PC-3 (cell line): ENCODE results near the gene TOP3A. TPM values are rescaled to one million over a fixed set of nuclear protein-coding genes. Genes with fewer than 3 reads are reported as not detected.
A peak's percentile ranks its signal among the peaks of the same experiment; 100 is the strongest.
"Not testable (repeated sequence)": the region's sequence is repeated elsewhere in the genome, so short reads cannot be mapped to it uniquely, and the experiment has no call there.

ENCODE experiments used
- ATAC-seq: fragments of 200-7000 bp; cut with Tn5 transposase; 2 replicates; pipeline ENCODE4 v1.9.1; 2020; ENCODE audit warnings: mild to moderate bottlenecking, moderate library complexity
- BruUV-seq: library from RNA; stranded (reverse); fragments of 400-500 nt; replicated peaks from 2 replicates; lab custom pipeline; 2021; lab: Mats Ljungman, UMichigan
- CTCF ChIA-PET: fragments of 300-600 bp; sonication (Branson Sonifier 250); formaldehyde crosslinking; loops from one replicate; lab custom pipeline; 2022; ENCODE audit warnings: antibody characterized with exemption; lab: Charles Lee
- POLR2A ChIA-PET: fragments of 300-600 bp; sonication (Branson Sonifier 250); formaldehyde crosslinking; loops from one replicate; lab custom pipeline; 2022; ENCODE audit warnings: antibody characterized with exemption; ENCODE audit not compliant: unreplicated experiment; lab: Charles Lee
- DNase-seq: peaks from one replicate; pipeline ENCODE4 v3.0.0-alpha.2; 2015
- H2AFZ ChIP-seq: fragments of 300-600 bp; sonication (generic); 2 replicates; pipeline ENCODE4 v1.6.0; 2016; ENCODE audit warnings: antibody characterized with exemption, low read length
- H3F3A ChIP-seq: fragments of 300-600 bp; sonication (generic); one replicate; pipeline ENCODE4 v1.6.0; 2017; ENCODE audit warnings: antibody characterized with exemption, low read length, control low read depth, mild to moderate bottlenecking; ENCODE audit not compliant: unreplicated experiment
- H3K27ac ChIP-seq: fragments of 300-600 bp; sonication (generic); 2 replicates; pipeline ENCODE4 v1.5.1; 2016; ENCODE audit warnings: mild to moderate bottlenecking, low read length
- H3K27me3 ChIP-seq: fragments of 300-600 bp; sonication (generic); 2 replicates; pipeline ENCODE4 v1.6.1; 2016; ENCODE audit warnings: low read length, mixed read lengths
- H3K36me3 ChIP-seq: fragments of 300-600 bp; sonication (generic); 2 replicates; pipeline ENCODE4 v1.6.1; 2016; ENCODE audit warnings: low read depth, mixed run types, low read length, mixed read lengths
- H3K4me1 ChIP-seq: fragments of 300-600 bp; sonication (generic); 2 replicates; pipeline ENCODE4 v1.5.1; 2016; ENCODE audit warnings: low read length; ENCODE audit not compliant: insufficient read depth
- H3K4me2 ChIP-seq: fragments of 300-600 bp; sonication (generic); 2 replicates; pipeline ENCODE4 v1.6.0; 2016; ENCODE audit warnings: low read length
- H3K4me3 ChIP-seq: fragments of 300-600 bp; sonication (generic); 2 replicates; pipeline ENCODE4 v1.5.1; 2016; ENCODE audit warnings: mild to moderate bottlenecking, low read length, mixed read lengths
- H3K79me2 ChIP-seq: fragments of 300-600 bp; sonication (generic); 2 replicates; pipeline ENCODE4 v1.6.1; 2017; ENCODE audit warnings: low read length, mixed read lengths
- H3K9ac ChIP-seq: fragments of 300-600 bp; sonication (generic); 2 replicates; pipeline ENCODE4 v1.6.0; 2016; ENCODE audit warnings: mild to moderate bottlenecking, low read length
- H3K9me2 ChIP-seq: fragments of 300-600 bp; sonication (generic); replicated peaks from 2 replicates; pipeline ENCODE4 v1.6.1; 2016; ENCODE audit warnings: mixed run types, low read length, mixed read lengths
- H3K9me3 ChIP-seq: fragments of 300-600 bp; sonication (generic); 2 replicates; pipeline ENCODE4 v1.6.1; 2016; ENCODE audit warnings: low read length, mixed read lengths
- H4K20me1 ChIP-seq: fragments of 300-600 bp; sonication (generic); 2 replicates; pipeline ENCODE4 v1.6.1; 2016; ENCODE audit warnings: low read length, mixed read lengths
- CTCF ChIP-seq: fragments of 300-600 bp; sonication (generic); conservative IDR thresholded peaks from 2 replicates; pipeline ENCODE4 v1.5.1; 2017; ENCODE audit warnings: antibody characterized with exemption, low read depth, mild to moderate bottlenecking, low read length
- EZH2 ChIP-seq: fragments of 300-600 bp; sonication (generic); IDR thresholded peaks from one replicate; pipeline ENCODE4 v1.6.1; 2017; ENCODE audit warnings: antibody characterized with exemption, mild to moderate bottlenecking, low read length; ENCODE audit not compliant: unreplicated experiment
- EZH2phosphoT487 ChIP-seq: fragments of 300-600 bp; sonication (generic); IDR thresholded peaks from 2 replicates; pipeline ENCODE4 v1.6.1; 2018; ENCODE audit warnings: mild to moderate bottlenecking, antibody characterized with exemption, low read length, borderline replicate concordance
- intact Hi-C: fragments of 100-400 bp; cut with micrococcal nuclease; formaldehyde crosslinking; loops from 2 replicates; pipeline ENCODE4 v1.9.0; 2023
- total RNA-seq: library from RNA; depleted of rRNA; stranded (reverse); fragments of >200 nt; gene quantifications from 2 replicates; pipeline ENCODE4 v1.2.3, GENCODE V29; 2014

TOP3A gene
- total RNA-seq, 1 experiment from 2014 or later: 46.8 TPM

- H3K4me1 ChIP-seq: peaks cover 16% of the 10 kb centered on the region; the same call in 1 of the 2 replicates
- peaks cover 45% of the 10 kb centered on the region for H3K36me3 ChIP-seq
- intact Hi-C loops: no loop called here
- H3K27ac ChIP-seq: no peak overlapping the region
- no peak overlapping the region for H2AFZ ChIP-seq
- H3F3A ChIP-seq: no peaks in the 10 kb centered on the region
- no peak overlapping the region for H3K9ac ChIP-seq
- no peak for TF ChIP-seq EZH2phosphoT487
- no peak for TF ChIP-seq EZH2
- TF ChIP-seq CTCF: no peak
- H3K27me3 ChIP-seq: no peaks in the 10 kb centered on the region
- H3K4me3 ChIP-seq: no peak overlapping the region
- H3K9me3 ChIP-seq: no peaks in the 10 kb centered on the region
- BruUV-seq: no TSS peak
- POLR2A ChIA-PET: no interaction called here
- ATAC-seq (no peak), DNase-seq (no peak)
- no peaks in the 10 kb centered on the region for H3K9me2 ChIP-seq
- CTCF ChIA-PET: no interaction called here
- H4K20me1 ChIP-seq: no peaks in the 10 kb centered on the region
- no peak overlapping the region for H3K4me2 ChIP-seq
- H3K79me2 ChIP-seq: peaks cover 44% of the 10 kb centered on the region
Measured at GRCh38 chr17:18309202-18309601, 5.6 kb downstream of the TOP3A start.

- POLR2A ChIA-PET, H3K4me2 ChIP-seq, H4K20me1 ChIP-seq, CTCF ChIA-PET, H3F3A ChIP-seq, H3K9ac ChIP-seq, H2AFZ ChIP-seq, H3K4me3 ChIP-seq, H3K27ac ChIP-seq, H3K27me3 ChIP-seq, ATAC-seq, DNase-seq, H3K9me2 ChIP-seq, H3K79me2 ChIP-seq, BruUV-seq, intact Hi-C loops, H3K9me3 ChIP-seq: not testable (repeated sequence)
- peaks cover 55% of the 10 kb centered on the region for H3K36me3 ChIP-seq
- H3K4me1 ChIP-seq: peaks cover 10% of the 10 kb centered on the region; the same call in 1 of the 2 replicates
Measured at GRCh38 chr17:18303206-18303605, 11.6 kb downstream of the TOP3A start.

GRCh38 chr17:18300725-18301480, 13.9 kb downstream of the TOP3A start:
- TF ChIP-seq EZH2phosphoT487 (no peak), EZH2 (no peak), CTCF (no peak)
- peak overlapping the region; percentile 58 for H3K27ac ChIP-seq
- H3K9ac ChIP-seq: no peak overlapping the region
- DNase-seq (no peak), ATAC-seq (peak; percentile 74)
- no peaks in the 10 kb centered on the region for H3K27me3 ChIP-seq
- no peaks in the 10 kb centered on the region for H3K9me3 ChIP-seq
- intact Hi-C loops: no loop called here
- no peaks in the 10 kb centered on the region for H3K79me2 ChIP-seq
- ChIA-PET CTCF (no interaction called here), POLR2A (no interaction called here)
- no peak overlapping the region for H3K4me2 ChIP-seq
- no peak overlapping the region for H3K4me3 ChIP-seq
- H3F3A ChIP-seq: no peaks in the 10 kb centered on the region
- no peaks in the 10 kb centered on the region for H3K9me2 ChIP-seq
- H3K36me3 ChIP-seq: peaks cover 46% of the 10 kb centered on the region
- peaks cover 10% of the 10 kb centered on the region; the same call in 1 of the 2 replicates for H3K4me1 ChIP-seq
- H4K20me1 ChIP-seq: no peaks in the 10 kb centered on the region
- no TSS peak for BruUV-seq
- no peak overlapping the region for H2AFZ ChIP-seq

- POLR2A ChIA-PET, ATAC-seq, H3K4me3 ChIP-seq, CTCF ChIA-PET, BruUV-seq, H3F3A ChIP-seq, DNase-seq, H3K9me2 ChIP-seq, H3K9me3 ChIP-seq, H3K79me2 ChIP-seq, intact Hi-C loops, H2AFZ ChIP-seq, H3K4me2 ChIP-seq, H3K27me3 ChIP-seq, H3K9ac ChIP-seq, H3K27ac ChIP-seq, H4K20me1 ChIP-seq: not testable (repeated sequence)
- Histone ChIP-seq H3K4me1 (peaks cover 10% of the 10 kb centered on the region; the same call in 1 of the 2 replicates), H3K36me3 (peaks cover 39% of the 10 kb centered on the region)
Measured at GRCh38 chr17:18298061-18298460, 16.7 kb downstream of the TOP3A start.
